GM21717 (cell line): Measurements from ENCODE around the gene SCYL3.
A peak's percentile ranks its signal among the peaks of the same experiment; 100 is the strongest.
"Not testable (repeated sequence)": the region's sequence is repeated elsewhere in the genome, so short reads cannot be mapped to it uniquely, and the experiment has no call there.

ENCODE experiments used
- ATAC-seq: cut with Tn5 transposase; IDR thresholded peaks from one replicate; pipeline ENCODE4 v1.9.1; 2021; ENCODE audit warnings: mild to moderate bottlenecking, moderate library complexity; ENCODE audit not compliant: unreplicated experiment

Gene SCYL3, protein sequence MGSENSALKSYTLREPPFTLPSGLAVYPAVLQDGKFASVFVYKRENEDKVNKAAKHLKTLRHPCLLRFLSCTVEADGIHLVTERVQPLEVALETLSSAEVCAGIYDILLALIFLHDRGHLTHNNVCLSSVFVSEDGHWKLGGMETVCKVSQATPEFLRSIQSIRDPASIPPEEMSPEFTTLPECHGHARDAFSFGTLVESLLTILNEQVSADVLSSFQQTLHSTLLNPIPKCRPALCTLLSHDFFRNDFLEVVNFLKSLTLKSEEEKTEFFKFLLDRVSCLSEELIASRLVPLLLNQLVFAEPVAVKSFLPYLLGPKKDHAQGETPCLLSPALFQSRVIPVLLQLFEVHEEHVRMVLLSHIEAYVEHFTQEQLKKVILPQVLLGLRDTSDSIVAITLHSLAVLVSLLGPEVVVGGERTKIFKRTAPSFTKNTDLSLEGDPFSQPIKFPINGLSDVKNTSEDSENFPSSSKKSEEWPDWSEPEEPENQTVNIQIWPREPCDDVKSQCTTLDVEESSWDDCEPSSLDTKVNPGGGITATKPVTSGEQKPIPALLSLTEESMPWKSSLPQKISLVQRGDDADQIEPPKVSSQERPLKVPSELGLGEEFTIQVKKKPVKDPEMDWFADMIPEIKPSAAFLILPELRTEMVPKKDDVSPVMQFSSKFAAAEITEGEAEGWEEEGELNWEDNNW

DNA sequence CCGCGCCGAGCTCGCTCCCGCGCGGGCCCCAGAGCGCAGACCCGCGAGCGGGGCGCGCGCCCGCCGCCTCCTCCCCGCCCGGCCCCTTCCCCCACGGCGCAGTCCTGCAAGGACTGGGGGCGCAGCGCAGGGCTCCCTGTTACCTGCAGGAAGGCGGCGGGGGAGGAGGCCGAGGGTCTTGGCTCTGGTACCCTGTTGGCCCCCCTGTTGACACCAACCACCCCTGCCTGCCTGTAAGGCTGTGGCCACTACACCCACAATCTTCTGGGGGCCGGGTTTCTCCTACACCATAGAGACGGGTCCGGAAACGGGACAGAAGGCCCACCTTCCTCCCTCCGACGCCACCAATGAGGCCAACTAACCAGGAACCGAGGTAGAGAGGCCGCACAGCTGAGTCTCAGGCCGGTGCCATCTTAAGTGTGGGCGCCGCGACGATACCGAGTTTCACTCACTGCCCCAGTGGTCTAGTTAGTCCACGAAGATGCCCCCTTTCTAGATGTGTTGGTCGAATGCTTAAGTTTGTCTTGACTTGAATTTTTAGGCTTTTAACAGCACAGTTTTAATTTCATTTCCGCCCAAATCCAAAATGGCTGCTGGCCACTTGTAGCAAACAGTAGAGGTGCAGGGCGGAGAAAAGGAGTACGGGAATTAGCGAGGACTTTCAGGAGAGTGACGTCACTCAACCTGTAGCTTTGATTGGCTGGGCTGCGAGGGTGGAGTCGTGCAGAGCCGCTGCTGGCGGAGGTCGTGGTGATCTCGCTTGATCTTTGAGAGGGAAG is at the start of gene SCYL3:
Gene SCYL3 (minus strand): TSS at position 252 of the 779 bp plus-strand sequence. CDS start 5,056 bp downstream, outside the sequence.
- ATAC-seq, result peak; percentile 93

DNA sequence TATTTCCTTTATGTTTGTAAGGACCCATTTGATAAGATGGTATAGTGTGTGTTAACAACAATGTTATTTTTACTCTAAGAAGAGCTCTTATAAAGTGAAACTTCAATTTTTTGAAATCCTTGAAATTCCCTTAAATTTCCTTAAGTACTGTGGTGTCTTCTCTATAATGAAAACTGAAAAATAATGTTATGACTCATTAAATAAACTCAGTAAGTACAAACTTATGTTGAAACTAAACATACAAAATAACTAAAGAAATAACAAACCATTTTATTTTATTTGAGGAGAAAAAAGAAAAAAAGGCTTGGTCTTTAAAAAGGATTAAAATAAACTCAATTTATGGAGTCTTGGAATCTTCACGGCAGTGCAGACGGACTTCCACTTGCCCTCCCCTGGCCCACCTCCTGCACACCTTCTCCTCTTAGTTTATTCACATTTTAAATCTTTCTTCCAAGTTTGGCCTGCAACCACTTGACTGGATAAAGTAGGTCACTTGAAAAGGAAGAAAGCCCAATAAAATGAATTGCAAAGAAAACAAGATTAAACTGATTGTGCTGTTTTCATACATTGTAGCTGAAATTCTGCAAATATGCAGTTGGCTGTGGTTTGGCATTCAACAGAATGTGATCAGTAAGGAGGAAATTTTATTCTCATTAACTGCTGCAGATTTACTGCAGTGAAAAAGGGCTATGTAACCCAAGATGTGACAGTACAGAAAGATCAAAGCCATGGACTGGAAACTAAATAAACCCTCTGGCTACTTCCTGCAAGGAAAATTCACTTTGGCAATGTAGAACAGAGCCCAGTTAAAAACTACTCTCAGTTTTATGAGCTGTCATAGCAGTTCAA is 48.5 kb upstream of the SCYL3 start:
- ATAC-seq, result no peak

DNA sequence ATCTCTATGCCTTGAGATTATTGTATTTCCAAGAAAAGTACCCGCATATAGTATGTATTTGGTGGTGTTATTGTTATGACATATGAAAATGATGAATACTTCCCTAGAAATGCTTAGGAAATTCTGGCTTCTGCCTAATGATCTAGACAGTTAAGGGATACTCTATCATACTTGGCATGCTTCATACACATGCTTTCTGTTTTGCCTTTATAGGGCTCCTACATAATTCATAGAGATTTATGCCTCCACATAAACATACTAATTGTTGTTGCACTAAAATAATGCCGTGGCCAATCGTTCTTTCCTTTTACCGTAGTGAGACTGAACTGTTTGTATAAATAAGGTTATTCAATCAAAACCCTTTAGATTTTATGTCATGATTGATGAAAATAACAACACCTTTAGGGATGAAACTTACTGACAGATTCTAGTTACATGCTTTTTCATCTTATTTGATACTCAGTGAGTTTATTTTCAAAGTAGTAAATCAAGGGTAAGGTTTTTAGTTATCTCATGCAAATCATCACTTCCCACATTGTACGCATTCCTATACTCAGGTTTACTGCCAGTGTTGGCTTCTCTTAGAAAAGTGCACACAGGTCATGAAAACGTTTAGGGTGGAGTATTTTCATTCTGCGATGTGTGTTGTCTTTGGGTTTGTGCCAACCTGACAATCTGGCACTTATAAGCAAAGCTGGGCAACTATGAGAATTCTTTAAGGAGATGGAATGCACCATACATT is 40.5 kb upstream of the SCYL3 start:
- ATAC-seq, result no peak

DNA sequence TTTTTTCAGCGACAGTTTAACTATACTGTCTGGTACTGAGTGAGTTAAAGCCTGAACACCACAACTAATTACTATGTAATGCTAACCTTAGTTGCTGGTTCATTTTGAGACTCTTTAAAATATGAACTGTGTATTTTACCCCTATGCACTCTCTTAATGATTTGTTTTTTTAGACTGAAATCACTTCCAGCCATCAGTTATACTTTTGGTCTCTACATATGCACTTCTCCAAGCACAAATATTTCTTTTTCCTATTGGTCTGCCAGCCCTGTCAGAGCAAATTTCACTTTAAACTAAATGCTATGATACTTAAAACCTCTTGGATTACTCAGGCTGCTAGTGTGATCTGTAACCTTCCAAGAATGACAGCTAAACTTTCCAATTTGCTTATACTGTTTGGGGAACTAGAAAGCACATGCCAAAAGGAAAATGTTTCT is 38.1 kb upstream of the SCYL3 start:
- ATAC-seq, result no peak

DNA sequence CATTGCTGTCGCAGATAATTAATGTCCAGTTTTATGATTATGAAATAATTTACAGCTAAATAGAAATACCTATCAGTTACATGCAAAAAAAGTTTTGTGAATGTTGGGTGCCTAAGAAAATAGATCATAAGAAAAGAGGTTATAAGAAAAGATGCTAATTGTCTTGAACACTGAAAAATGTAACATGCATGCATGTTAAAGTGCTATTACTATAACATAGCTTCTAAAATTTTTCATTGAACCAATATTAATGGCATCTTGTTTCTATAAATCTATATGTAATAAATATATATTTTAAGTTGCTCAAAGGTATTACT is 35.5 kb upstream of the SCYL3 start:
- no peak for ATAC-seq

DNA sequence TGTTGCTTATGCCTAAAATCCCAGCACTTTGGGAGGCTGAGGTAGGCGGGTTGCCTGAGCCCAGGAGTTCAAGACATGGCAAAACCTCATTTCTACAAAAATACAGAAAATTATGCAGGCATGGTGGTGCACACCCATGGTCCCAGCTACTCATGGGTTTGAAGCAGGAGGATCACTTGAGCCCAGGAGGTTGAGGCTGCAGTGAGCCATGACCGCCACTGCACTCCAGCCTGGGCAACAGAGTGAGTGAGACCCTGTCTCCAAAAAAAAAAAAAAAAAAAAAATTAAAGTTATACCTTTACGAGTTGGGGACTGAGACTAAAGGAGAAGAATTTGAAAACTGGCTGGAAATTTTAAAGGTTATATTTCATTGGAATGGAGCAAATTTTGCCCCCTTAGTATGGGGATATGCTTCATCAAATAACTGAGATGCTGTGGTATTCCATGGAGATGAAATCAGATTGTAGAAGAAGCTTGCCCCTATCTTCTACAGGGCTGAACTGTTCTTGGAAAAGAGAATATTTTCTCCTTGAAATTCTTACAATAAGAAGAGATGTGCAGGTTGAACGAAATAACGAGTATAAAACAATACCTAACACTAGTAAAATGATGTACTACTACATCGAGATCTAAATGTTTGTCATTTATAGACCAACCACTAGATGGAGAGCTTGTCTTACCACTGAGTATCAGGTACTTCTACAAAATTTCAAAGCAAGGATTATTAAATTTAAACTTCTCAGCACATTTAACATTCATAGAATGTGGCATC is 34.9 kb upstream of the SCYL3 start:
- ATAC-seq, result peak; percentile 66

DNA sequence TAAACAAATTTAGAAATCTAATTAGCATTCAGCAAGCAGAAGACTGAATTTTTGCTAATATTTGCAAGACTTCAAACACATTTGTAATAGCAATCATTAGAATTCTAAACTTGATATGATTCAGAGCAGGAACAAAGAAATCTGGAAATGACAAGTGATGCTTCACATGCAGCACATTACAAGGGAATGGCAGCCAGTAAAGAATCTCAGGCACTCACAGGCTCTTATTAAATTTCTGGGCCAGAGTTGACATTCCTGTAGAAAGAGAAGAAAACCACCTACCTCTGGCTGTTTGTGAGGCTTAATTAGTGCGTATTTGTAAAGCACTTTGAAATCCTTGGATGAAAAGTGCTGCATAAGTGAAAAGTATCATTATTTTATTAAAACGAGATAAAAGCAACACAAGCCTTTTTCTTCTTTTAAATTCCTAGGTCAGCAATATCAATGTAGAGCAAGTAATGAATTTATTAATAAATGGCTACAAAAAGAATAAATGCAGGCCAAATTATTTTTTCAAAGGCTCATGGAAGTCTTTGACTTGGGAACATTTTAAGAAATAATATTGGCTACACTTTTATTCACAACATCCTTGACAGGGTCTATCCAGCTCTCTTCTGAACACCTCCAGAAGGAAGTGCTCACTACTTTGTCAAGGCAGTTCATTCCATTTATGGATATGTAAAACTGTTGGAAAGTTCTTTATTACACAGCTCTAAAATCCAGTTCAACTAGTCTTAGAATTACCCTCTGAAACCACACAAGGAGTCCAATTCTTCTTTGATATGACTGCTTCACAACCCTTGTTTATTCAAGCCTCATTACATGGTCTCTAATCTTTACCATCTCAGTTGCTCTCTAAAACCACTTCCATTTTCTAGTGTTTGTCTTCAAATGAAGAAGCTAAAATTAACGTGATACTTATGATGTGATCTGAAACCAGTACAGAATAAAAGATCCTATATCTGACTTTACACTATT is 32.1 kb upstream of the SCYL3 start:
- ATAC-seq, result no peak

DNA sequence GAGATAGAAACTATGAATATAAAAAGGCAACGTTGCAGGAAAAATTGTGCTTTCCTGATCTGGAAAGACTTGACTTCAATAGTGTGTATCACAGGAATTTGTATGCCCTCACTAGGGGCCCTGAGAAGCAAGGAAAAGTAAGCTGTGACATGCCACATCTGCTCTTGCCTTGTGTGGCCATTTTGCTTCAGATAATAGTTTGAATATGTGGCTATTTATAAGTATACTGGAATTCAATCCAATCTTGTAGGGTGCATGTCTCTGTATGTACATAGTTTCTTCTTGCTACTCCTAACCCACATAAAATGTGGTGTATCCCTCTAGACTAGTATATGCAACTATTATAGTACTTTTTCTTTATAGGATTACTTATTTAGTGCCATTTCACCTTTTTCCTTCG is 31.1 kb upstream of the SCYL3 start:
- no peak for ATAC-seq

DNA sequence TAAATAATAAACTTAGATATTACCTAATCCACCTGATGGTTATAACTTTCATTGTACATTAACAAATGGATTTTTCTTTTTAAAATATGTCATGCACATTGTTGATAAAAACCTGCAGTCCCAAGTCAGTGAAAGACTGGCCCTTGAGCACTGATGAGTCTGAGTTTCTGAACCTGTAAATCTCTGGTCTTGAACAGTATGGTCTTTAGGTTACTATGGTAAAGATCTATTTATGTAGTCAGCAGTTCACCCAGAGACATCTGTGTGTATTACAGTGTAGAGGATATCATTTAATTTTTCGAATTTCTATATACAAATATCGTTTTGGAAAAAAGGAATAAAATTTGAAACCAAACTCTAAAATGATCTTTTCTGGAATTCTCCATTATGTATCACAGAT is 30.4 kb upstream of the SCYL3 start:
- ATAC-seq, result no peak

DNA sequence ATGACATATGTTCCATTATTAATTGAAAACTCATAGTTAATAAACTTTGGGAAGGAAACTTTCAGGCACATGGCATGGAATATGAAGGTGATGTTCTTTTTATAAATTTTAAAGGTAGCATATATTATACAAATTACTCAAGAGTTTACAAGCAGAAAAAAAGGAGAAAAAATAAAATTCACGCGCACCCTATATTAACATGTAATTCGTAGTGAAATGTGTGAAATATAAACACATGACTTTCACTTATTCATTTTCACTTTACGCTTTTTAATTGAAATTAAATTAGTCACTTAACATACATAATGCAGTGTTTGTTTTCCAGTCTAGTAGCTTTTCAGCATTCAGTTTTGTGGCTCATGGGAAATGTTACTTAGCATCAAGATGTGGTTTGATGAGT is 27.4 kb upstream of the SCYL3 start:
- no peak for ATAC-seq

DNA sequence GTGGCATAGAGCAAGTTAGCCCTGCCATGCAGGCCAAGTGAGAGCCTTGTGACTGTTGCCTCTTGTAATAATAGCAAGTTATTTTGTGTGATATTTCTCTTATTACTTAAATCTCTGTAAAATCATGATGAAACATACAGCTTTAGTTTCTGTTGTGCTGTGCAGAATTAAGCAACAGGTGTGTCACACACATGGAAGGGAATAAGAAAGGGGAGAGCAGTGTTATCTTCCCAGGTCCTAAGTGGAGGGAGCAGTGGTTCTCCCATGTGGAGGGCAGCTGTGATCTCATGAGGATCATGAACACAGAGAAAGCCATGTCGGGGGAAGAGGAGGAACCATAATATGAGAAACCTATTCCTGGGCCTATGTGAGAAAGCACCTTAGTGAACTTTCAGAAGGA is 25.2 kb upstream of the SCYL3 start:
- no peak for ATAC-seq

DNA sequence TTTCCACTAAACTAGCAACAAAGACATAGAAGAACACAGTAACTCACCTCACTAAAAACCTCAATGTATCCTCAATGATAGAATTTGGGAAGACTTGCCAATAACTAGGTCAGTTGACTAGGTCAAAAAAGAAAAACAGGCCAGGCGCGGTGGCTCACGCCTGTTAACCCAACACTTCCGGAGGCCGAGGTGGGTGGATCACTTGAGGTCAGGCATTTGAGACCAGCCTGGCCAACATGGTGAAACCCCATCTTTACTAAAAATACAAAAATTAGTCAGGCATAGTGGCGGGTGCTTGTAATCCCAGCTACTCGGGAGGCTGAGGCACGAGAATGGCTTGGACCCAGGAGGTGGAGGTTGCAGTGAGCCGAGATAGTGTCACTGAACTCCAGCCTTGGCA is 24.5 kb upstream of the SCYL3 start:
- not testable (repeated sequence) for ATAC-seq

DNA sequence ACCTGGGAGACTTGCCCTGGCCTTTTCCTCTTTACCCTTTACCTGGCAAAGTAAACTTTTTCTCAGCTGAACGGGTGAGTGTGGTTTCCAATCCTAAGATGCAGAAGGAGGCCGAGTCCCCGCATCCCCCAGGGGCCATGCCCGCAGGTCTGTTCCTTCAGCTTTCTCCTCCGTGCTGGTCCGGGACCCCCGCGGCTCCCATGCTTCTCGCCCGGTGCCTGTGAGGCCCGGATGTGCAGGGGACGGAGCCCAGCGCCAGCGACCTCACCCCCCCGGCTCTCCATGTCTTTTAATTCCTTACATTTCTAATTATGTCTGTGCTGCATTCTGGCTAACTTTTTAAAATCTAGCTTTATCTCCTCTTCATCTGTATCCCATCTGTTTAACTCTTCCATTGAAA is 21.5 kb upstream of the SCYL3 start:
- ATAC-seq, result no peak

DNA sequence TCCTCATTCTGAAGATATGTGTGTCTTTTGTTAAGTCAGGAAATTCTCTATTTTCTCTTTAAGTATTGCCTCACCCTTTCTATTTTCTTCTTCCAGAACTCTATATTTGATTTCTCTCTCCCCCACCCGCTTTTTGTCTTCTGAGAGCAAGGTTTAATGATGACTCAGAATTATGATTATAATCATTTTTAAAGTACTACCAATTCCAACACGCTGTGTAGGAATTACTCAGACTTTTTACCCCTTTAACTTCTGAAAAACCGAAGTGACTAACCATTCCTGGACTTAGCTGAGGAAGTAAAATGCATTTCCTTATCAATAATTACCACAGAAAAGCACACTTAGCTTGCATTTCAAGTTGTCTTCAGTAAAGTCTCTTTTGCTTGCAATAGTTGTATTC is 20.8 kb upstream of the SCYL3 start:
- no peak for ATAC-seq

DNA sequence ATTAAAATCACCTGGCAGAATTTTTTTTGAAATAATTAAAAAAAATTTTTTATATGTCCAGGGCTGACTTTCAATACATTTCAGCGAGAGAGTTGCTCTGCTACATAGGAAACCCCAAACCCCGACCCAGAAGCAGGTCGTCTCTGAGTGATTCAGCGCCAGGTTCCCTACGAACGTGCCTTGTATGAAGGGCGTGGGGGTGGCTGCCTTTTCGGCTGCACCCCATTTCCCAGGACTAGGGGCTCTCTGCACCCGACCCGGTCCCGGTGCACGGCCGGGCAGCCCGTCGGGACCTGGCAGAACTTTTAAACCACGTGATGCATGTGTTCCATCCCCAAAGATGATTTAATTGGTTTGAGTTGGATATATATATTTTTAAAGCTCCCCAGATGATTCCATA is 15.8 kb upstream of the SCYL3 start:
- no peak for ATAC-seq

DNA sequence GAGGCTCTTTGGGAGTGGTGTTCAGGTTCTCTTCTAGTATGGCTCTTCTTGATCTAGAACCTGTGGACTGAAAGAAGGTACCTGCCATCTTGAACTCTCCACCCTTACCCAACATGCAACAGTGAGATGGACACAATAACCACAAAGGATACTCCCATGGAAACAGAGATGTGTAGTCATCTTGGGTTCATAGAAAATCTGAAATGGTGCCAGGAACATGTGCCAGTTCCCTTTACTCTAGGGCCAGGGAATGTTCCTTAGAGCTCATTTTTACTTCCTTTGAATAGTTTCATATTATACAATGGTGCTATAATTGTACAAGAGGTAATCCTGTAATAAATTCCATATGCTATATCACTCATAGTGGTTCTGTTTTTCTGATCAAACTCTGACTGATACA is 13.2 kb upstream of the SCYL3 start:
- ATAC-seq, result no peak

DNA sequence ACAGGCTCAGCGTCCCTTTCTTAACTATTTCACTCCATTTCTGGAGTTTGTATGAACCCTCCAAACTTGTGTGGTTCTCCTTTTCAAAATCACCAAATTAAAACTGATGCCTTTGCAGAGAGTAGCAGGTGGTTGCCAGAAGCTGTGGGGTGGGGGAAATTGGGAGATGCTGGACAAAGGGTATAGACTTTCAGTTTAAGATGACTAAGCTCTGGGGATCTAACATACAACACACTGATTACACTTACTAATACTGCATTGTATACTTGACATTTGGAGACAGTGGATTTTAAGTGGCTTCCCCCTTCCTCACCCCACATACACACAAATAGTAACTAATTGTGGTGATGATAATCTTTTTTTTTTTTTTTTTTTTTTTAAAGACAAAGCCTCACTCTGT is 11.1 kb upstream of the SCYL3 start:
- no peak for ATAC-seq

DNA sequence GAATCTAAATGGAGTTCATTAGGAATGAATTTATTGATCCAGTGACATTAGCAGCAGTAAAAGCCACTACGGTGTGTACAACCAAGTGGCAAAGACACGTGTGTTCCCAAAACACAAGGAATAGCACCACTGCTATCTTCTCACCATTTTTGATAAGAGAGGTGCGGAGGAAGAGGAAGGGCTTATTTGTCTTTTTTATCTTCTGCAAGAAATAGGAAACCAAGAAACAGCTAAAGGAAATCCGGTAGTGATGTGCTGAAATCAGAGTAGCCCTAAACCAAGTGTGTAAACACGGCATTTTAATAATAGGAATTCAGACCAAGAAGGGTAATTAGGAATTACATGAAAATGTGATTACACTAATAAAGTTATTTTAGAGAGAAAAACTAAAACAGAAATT is 9.1 kb upstream of the SCYL3 start:
- ATAC-seq, result no peak
